Activated CD4-positive, alpha-beta T cell treated with anti-CD3 and anti-CD28 coated beads for 4 hours (primary cell): Measurements from ENCODE around the gene ANKEF1.
"Not testable (repeated sequence)": the region's sequence is repeated elsewhere in the genome, so short reads cannot be mapped to it uniquely, and the experiment has no call there.

Source experiments
- DNase-seq, 2 donors: peaks; one replicate each; pipeline ENCODE4 v3.0.0-alpha.2; 2020

The ANKEF1 gene

DNA sequence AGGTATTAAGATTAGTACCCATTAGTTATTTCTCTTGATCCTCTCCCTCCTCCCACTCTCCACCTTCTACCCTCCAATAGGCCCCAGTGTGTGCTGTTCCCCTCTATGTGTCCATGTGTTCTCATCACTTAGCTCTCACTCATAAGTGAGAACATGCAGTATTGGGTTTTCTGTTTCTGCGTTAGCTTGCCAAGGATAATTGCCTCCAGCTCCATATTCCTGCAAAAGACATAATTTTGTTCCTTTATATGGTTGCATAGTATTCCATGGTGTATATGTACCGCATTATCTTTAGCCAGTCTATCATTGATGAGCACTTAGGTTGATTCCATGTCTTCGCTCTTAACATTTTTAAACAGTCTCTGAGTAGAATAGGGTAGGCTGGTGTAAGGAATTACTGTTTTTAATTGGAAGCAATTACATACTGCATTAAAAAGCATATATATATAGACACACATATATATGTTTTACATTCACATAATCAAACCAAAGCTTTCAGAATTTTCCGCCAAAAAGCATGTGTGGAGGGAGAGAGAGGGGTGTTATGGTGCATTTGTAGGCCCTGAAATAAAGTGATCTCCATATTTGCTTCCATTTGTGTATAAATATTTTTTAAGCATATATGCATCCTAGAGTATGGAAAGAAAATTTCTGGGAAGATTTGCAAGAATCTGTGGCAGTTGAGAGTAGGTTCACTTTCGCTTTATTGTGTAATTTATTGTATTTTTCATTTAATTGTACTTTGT, 709 bp upstream of the ANKEF1 start:
- no peak for DNase-seq

DNA sequence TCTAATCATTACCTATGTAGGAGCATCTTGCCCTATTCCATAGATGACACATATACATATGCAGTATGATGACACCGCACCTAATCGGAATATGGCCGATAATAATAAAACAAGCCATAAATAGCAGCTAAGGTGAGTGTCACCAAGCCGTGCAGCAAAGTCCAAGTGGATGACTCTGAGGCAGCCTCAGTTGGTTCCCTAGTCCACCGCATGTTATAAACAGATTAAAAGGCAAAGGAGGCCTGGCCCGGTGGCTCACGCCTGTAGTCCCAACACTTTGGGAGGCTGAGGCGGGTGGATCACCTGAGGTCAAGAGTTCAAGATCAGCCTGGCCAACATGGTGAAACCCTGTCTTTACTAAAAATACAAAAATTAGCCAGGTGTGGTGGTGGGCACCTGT, 1.5 kb downstream of the ANKEF1 start:
- DNase-seq: not testable (repeated sequence)

DNA sequence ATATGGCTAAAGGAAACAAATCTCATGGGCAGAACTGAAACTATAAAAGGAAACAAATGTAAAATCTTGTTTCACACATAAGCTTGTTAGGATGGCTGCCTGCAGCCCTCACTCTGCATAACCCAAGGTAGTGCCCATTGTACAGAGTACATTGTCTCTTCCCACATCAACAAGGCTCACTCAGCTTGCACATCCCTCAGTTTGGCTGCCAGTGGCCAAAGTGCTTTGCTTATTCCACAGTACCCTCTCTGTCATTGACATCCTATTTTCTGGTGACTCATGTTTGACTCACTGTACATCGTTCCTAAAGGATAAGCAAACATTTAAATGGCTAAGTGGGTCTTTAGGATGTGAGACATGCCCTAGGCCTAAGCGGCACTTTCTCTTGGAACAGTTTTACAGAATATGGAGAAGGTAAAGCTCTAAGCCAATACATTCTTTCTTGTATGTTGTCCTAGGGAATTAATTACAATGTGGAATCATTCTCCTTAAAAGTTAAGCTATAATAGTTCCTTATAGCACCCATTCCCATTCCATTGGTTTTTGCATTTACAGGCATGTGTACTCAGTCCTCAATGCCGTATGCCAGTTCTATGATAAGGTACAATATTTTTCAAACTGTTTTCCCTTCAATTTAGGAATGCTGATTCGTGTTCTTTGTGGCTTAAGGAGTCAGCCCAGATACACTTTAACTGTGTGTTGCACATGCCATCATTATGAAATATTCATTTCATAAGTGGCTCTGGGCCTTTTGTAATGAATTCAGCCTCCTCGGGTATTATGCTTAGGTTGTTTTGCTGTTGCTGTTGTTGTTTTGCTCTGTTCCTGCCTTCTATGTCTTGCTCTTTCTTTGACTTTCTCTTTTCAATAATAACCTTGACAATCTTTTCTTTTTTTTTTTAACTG, 5.5 kb downstream of the ANKEF1 start:
- no peak for DNase-seq

DNA sequence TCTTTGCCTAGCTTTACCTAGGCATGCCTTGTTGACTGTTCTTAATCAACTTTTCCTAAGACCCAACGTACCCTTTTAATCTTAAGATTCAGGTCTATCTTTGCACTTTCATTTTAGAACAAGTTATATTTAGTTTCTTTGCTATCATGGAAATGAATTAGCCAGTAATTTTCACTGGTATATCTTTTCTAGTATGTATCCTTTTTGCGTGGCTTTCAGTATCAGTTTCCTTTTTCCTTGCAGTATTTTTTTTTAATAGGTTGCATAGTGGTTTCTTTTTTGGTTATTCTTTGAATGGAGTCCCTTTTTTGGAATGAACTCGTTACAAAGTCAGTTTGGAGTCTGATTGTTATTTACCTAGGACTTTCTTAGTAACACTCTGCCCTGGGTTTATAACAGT, 7.3 kb downstream of the ANKEF1 start:
- DNase-seq: no peak

DNA sequence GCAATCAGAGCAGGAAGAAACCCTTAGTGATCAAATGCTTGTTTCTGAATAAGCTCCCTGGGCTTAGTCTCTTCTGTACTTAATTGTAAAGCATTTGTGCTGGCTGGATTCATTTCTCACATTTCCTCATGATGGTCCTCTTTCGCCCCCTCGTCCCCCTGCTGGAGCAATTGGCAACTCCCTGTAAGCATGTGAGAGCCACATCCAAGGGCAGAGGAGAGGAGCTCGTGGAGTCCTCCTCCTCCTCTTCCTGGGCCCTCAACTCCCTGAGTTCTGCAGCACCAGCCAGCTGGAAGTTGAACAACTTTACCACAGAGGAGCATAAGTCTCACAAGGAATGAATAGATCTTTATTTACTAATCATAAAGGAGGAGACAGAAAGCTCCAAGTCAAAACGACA, 12.6 kb downstream of the ANKEF1 start:
- DNase-seq: no peak

DNA sequence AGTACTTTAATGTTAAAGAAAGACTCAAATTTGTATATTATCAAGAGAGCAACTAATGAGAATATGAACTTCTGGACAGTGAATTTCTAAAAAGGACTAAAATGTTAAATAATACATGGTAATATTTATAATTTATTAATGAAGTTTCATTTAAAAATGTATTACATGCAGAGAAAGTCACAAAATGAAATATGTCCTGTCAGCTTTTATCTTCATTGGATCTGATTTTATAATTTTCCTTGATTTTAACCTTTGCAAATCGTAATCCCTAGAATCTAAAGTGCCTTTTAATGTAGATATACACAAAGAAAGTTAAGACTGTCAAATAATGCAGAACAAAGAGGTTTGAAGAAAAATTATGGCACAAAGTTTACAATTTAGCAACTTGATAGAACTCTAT, 16.4 kb downstream of the ANKEF1 start:
- no peak for DNase-seq

DNA sequence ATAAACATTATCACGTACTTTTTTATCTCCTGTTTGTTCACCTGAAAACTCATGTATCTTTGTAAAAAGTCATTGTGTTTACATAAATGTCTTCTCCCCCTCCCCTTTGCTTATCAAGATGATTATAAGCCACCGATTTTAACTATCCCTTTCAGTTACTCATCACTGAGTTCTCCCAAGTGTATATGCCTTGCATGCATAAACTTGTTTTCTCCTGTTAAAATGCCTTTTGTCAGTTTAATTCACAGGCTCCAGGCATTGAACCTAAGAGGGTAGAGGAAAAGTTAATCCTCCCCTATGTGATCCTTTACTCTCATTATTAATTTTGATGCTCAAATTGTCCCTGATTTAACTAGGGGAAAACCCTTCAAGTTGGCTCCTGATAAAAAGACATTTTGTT, 24.2 kb downstream of the ANKEF1 start:
- no peak for DNase-seq

DNA sequence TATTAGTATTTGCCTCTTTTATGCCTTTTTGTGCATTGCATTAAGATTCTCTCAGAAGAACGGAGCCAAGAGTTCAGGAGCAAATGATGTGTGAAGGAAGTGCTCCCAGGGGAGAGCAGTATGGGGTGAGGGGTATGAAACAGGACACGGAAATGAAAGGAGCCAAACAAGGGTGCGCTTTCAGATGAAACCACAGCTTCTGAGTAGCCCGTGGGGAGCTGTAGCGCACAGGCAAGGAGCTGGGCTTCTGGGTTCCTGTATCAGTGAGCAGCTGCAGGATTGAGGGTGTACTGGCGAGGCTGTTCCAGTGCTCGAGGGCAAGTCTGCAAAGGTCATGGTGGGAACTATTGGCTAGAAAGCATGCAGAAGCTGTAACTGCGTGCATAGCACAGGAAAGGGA, 25.4 kb downstream of the ANKEF1 start:
- no peak for DNase-seq

DNA sequence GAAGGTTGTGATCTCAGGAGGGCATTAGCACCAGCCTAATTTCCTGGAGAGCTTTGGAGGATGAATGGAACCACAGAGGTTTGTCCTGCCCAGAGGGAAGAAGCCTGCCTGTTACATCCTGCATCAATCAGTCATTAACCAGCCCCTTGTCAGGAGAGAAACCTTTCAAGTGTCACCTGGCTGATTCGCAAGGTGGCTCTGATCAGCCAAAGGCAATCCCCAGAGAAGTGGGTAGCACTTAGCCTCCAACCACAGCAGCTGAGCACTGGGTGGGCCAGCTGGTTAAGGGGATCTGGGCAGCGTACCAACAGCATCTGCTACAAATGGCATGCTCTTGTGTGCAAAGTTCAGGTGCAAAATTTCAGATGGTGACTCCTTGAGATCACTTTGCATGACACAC, 26.9 kb downstream of the ANKEF1 start:
- no peak for DNase-seq

DNA sequence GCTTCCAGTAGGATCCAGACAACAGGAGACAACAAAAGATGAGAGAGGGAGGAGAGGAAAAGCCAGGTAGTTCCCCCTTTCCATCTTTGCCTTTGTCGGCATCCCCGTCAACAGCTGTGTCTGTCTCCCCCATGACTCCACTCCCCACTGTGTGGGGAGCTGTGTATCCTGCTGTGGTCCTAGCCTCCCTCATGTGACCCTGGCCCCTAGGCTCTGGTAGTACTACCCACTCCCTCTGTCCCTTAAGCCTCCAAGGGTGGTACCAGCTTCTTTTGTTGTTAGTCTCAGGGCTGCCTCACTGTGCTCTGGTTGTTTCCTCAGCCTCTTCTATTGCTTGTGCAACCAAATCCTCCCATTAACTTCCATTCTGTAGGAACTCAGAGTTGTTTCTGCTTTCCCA, 28.7 kb downstream of the ANKEF1 start:
- DNase-seq: no peak

DNA sequence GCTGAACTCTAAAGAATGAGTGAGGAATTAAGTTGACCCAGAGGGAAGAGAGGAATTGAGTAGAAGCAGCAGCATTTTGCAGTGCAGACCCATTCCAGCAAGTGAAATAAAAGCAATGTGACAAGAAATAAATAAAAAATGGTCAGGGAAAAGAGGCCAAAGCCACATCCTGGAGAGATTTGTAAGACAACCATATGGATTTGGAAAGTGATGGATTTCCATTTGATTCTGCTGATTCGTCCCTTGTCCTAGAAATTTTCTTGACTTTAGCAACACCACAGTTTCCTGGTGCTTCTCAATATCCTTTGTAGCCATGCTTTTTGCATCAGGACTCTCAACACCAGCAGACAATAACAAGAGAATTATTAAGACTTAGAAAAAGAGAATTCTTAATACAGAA, 29.8 kb downstream of the ANKEF1 start:
- DNase-seq: no peak

DNA sequence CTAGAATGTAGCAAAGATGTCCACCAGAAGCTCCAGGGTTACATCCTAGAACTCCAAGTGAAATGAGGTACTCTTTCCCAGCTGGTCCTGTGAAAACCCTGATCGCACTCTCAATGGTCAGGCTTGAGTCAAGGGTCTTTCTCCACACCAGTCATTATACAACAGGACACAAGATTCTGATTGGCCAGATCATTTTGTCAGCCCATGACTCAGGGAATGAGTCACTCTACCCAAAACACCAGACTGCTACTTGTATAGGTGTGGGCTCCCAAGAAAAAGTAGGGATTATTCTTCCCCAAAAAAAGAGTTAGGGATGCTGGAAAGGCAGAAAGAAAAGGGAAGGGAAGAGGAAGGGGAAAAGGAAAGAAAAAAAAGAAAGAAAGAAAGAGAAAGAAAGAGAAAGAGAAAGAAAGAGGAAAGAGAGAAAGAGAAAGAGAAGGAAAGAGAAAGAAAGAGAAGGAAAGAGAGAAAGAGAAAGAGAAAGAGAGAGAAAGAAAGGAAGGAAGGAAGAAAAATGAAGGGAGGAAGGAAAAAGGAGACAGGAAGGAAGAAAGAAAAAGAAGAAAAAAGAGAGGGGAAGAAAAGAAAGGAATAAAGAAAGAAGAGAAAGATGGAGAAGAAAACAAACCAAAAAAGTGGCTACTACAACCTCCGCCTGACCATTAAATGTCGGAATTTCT, 30.5 kb downstream of the ANKEF1 start:
- DNase-seq: no peak

DNA sequence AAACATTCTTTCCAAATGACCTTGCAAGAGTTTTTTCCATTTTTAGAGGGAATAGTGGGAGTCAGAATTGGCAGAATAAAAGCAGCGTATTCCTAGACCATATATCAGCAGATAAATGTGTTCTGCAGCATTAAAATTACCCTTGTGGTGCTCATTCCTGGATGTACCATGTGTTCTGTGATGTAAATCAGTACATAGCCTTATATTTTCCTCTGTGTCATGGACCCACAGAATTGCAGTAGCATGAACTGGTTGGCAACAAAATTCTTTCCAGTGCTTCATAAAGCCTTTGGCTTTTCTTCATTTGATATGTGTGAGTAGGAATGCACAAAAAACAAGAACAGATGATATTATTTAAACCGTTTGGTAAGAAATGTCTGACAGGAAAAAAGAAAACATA, 32.5 kb downstream of the ANKEF1 start:
- no peak for DNase-seq

DNA sequence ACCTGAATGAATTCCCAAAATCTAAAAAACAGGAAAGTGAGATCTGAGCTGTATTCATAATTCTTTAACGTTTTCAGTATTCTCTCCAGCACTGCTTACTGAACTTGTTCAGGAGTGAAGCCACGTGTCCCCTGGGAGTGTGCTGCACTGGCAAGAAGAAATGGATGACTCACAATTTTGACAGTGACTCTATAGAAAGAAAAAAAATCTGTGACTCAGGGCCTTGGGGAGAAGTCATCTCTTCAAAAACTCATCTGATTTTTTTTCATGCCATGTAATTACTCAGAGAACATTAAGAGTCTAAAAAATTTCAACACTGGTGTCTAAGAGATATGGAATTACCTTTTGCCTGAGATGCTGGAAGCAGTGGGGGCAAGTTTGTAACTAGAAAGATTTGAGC, 39.7 kb downstream of the ANKEF1 start:
- no peak for DNase-seq

DNA sequence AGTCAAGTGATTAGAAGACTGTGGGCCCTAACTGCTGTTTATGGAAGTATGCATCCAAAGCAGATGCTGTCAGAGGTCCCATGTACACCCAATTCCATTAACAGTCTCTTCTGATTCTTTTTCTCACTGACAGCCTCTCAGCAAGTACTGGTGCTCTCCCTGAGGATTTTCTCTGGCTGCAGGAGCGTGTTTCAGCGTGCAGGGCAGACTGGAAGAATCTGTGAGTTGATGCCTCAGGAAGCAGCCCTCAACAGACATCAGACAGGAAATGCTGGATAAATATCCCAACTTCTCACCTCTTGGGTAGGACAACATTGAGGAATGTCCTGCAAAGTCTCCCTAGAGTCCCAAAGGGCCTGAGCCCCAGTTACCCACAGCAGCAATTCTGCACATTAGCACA, 40.8 kb downstream of the ANKEF1 start:
- DNase-seq: no peak

DNA sequence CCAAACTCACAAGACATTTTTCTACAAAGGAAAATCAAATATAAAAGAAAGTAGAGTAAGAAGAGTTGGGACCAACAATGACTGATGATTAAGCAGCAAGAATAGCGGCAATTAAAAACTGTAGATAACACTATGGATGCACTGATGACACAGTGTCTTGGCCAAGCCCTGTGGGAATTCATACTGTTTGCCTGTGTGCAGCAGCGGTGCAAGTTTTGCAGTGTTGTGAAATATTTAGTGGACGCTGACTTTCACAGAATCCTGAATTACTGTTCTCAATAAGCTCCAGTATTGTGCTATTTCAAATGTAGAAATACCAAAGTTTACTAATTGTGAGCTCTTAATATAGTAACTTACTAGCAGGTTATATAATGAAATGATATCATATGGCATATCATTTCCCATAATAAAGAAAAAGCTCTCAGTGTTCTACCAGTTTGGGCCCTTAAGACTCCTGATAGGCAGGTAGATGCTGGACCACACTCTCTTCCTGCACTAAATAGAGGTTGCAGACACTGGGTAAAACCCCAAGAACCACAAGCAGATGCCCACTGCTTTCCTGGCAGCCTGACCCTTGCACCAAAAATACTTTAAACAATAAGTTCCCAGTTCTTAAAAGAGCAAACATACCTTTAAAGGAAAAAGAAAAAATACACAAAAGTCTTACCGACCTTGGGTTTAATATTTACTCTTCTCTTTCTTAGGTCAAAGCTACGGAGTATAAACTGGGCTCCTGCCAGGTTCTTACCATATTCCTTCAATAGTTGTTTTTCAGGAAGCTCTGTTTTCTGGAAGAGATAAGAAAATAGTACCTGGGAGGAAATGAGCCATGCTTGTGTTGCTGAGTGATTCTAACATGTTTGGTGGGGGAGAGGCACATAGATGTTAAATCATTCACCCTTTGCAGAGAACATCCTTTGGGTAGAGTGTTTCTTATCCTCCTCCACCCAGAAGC, 41.6 kb downstream of the ANKEF1 start:
- no peak for DNase-seq

DNA sequence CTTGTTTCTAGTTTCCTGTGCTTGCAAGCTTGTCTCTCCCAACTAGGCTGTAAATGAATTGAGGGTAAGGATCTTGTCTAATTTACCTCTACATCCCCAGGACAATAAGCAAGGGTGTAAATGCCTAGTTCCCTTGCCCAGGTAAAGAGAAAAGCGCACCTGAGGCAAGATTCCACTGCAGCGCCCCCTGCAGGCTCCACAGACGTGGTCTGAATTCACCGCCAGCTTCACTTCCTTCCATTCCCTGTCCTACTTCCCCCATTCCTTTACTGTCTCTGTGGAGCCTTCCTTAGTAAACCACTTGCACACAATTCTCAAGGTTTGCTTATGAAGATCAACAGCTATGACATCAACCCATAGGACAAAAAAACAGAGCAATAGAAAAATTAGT, 42.3 kb downstream of the ANKEF1 start:
- no peak for DNase-seq

DNA sequence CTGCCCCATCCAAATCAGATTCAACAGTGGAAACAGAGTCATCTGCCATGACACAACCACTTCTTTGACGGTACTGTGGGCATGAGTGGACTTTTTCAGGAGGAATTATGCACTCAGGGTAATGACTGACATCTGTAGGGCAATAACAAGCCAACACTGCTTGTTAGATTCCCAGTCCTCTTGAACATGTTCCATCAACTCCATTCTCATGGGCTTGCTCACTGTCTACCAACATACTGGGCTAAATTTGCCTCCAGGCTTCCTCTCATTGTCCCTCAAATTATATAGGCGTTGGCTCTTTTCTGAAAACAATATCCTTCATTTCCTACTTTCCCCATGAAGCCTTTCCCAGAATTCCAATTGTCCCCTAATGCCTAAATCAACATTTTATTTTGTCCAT, 43.1 kb downstream of the ANKEF1 start:
- DNase-seq: no peak

DNA sequence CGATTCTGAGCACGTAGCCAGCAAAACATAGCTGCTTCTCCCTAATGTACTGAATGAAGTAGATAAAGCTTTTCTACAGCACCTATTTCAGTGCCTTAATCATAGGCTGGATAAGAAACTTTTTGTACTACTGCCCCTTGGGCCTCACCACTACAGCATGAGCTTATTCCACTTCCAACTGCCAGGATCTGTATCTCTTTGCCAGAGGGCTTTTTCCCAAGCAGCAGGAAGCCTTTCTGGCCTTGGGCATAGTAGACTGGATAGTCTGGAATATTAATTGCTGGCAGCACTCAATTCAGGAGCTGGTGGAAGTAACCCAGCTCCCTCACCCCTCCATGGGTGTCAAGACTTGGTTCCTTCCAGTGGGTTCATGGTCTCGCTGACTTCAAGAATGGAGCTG, 43.6 kb downstream of the ANKEF1 start:
- DNase-seq: no peak

DNA sequence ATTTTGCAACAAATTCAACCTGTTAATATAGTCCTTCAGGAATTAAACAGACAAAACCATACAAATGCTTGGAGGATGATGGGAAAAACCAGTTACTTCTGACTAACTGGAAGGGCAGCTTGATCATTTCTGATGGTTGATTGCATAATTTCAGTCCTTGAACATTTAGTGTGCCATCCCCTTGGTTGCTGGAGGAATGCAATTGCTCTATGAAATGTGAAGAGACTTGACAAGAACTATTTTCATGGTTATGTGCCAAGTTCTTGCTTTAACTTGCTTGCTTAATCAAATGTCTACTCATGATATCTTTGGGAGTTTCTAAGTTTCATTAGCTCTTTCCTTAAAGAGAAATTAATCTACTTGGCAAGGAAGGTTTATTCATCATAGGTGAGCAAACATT, 45.2 kb downstream of the ANKEF1 start:
- DNase-seq: no peak

DNA sequence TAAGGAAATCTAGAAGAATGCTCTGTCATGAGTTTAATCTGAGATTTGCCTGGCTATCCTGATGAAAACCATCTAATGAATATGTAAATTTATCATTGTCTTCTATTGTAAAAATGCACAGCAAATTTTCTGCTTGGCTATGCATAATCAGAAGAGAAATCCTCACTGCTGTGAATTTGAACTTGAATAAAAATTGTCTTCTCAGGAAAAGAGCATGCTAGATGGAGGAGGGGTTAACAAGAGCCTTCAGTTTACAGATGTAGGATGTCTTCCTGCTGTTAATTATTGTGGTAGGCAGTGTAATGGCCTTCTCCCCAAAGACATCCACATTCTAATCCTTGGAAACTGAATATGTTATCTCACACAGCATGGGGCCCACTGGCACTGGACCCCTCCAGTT, 45.8 kb downstream of the ANKEF1 start:
- no peak for DNase-seq

DNA sequence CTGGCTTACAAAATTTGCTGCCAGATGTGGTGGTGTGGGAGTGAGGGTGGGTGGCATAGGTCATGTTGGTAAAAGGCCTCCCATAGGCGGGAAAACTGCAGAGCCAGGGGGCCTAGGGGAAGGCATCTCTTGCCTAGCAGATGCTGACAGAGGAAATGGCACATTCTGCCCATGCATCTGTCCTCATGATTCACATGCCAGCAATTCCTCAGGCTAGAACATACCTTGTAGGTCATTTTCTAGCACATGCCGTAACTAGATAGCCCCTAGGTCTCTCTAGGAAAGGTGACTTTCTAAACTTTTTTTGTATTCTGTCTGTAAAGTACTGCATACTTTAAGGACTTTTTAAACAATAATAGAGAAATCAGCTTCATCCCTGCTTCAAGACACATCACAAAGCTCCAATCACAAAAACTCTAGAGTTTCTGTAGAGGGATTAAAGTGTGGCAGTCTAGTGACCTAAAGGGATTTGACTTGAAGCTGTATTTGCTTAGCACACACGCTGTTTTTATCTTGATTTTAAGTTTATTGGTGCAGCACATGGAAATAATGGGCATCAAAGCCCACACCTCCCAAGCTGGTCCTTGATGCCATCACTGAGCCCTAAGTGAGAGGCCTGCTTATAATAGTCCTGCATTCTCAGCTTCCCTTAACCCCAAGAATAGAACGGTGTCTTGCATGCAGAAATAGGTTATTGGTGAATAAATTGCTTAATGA, 55.2 kb downstream of the ANKEF1 start:
- no peak for DNase-seq
